A549 (cell line): Measurements from ENCODE around the gene BRMS1.

Experiments used
- BHLHE40 ChIP-seq: IDR thresholded peaks from 2 replicates; pipeline ENCODE4 v1.6.1; 2012; ENCODE audit warnings: low read depth, low read length, inconsistent platforms
- CEBPB ChIP-seq, 2 experiments: fragments of >200 bp in 1 of 2; sonication (Bioruptor Twin) in 1 of 2; formaldehyde crosslinking in 1 of 2; IDR thresholded peaks; 2 replicates each; pipeline ENCODE4 v1.6.1; 2012 to 2016
- HDAC2 ChIP-seq: fragments of 200-600 bp; sonication (generic); IDR thresholded peaks from 2 replicates; pipeline ENCODE4 v1.6.1; 2016
- KDM5A ChIP-seq: fragments of 200-600 bp; sonication (generic); IDR thresholded peaks from 2 replicates; pipeline ENCODE4 v1.6.1; 2016; ENCODE audit warnings: antibody characterized with exemption, mild to moderate bottlenecking
- MAZ ChIP-seq: fragments of 150-350 bp; IDR thresholded peaks from 2 replicates; pipeline ENCODE4 v1.6.1; 2014; ENCODE audit warnings: antibody characterized with exemption, low read depth, low read length, borderline replicate concordance
- MYC ChIP-seq: IDR thresholded peaks from 2 replicates; pipeline ENCODE4 v1.6.1; 2012; ENCODE audit warnings: mild to moderate bottlenecking, inconsistent platforms, low read length, improper control_type of control experiment, borderline replicate concordance
- POLR2A ChIP-seq: IDR thresholded peaks from 2 replicates; pipeline ENCODE4 v1.6.1; 2012; ENCODE audit warnings: mild to moderate bottlenecking, low read length
- RCOR1 ChIP-seq: fragments of 150-350 bp; IDR thresholded peaks from 2 replicates; pipeline ENCODE4 v1.6.1; 2014; ENCODE audit warnings: antibody characterized with exemption, low read length, low read depth
- ZNF302 ChIP-seq: fragments of 250-450 bp; sonication (Bioruptor Pico); IDR thresholded peaks from 2 replicates; pipeline ENCODE4 v1.9.0; 2021; ENCODE audit warnings: inconsistent platforms, mild to moderate bottlenecking, moderate library complexity
- ZSCAN20 ChIP-seq: fragments of 250-450 bp; sonication (Bioruptor Pico); IDR thresholded peaks from 2 replicates; pipeline ENCODE4 v1.8.0; 2022; ENCODE audit warnings: mild to moderate bottlenecking, moderate library complexity
- TF ChIP-seq, protein P1 (sequence below): fragments of 450-650 bp; IDR thresholded peaks from 2 replicates; pipeline ENCODE4 v1.6.1; 2014; ENCODE audit warnings: antibody characterized with exemption
- TF ChIP-seq, protein P2 (sequence below): fragments of 250-450 bp; sonication (Bioruptor Pico); IDR thresholded peaks from 2 replicates; pipeline ENCODE4 v1.5.0; 2021; ENCODE audit warnings: mild to moderate bottlenecking, moderate library complexity, borderline replicate concordance
- TF ChIP-seq, protein P3 (sequence below): fragments of >200 bp; sonication (Bioruptor Twin); formaldehyde crosslinking; IDR thresholded peaks from 3 replicates; pipeline ENCODE4 v1.5.1; 2016

DNA sequence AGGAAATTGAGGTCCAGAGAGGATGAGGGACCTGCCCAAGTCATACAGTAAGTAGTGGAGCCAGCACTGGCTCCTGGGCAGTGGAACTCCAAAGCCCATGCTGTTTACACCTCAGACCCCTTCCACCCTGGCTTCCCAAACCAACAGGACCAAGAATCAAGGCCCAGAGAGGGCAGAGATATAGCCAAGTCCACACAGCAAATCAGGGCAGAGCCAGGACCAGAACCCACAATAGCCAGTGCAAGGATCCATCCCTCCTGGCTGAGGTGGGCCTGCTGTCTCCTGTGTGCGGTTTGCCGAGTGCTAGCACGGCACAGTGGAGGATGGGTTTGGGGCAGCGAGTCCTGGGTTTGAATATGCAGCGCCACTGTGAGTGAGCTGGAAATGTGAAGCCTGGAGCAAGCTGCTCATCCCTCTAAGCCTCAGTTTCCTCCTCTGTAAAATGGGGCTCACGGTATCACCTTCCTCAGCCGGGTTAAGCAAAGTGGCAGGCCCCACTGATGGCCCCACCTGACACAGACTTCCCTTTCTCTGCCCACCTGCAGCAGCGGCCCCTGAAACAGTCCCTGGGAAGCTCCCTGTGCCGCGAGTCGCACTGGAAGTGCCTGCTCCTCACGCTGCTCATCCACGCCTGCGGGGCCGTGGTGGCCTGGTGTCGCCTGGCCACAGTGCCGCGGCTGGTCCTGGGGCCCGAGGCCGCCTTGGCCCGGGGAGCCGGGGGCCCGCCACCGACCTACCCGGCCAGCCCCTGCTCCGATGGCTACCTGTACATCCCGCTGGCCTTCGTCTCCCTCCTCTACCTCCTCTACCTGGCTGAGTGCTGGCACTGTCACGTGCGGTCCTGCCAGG is 50.9 kb downstream of the BRMS1 start:
- TF ChIP-seq, protein P1, sequence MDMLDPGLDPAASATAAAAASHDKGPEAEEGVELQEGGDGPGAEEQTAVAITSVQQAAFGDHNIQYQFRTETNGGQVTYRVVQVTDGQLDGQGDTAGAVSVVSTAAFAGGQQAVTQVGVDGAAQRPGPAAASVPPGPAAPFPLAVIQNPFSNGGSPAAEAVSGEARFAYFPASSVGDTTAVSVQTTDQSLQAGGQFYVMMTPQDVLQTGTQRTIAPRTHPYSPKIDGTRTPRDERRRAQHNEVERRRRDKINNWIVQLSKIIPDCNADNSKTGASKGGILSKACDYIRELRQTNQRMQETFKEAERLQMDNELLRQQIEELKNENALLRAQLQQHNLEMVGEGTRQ, result no peak
- no peak for TF ChIP-seq MAZ
- TF ChIP-seq, protein P2, sequence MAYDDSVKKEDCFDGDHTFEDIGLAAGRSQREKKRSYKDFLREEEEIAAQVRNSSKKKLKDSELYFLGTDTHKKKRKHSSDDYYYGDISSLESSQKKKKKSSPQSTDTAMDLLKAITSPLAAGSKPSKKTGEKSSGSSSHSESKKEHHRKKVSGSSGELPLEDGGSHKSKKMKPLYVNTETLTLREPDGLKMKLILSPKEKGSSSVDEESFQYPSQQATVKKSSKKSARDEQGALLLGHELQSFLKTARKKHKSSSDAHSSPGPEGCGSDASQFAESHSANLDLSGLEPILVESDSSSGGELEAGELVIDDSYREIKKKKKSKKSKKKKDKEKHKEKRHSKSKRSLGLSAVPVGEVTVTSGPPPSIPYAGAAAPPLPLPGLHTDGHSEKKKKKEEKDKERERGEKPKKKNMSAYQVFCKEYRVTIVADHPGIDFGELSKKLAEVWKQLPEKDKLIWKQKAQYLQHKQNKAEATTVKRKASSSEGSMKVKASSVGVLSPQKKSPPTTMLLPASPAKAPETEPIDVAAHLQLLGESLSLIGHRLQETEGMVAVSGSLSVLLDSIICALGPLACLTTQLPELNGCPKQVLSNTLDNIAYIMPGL (CRISPR knock-in tag), result no peak
- TF ChIP-seq POLR2A, result no peak
- TF ChIP-seq, protein P3, sequence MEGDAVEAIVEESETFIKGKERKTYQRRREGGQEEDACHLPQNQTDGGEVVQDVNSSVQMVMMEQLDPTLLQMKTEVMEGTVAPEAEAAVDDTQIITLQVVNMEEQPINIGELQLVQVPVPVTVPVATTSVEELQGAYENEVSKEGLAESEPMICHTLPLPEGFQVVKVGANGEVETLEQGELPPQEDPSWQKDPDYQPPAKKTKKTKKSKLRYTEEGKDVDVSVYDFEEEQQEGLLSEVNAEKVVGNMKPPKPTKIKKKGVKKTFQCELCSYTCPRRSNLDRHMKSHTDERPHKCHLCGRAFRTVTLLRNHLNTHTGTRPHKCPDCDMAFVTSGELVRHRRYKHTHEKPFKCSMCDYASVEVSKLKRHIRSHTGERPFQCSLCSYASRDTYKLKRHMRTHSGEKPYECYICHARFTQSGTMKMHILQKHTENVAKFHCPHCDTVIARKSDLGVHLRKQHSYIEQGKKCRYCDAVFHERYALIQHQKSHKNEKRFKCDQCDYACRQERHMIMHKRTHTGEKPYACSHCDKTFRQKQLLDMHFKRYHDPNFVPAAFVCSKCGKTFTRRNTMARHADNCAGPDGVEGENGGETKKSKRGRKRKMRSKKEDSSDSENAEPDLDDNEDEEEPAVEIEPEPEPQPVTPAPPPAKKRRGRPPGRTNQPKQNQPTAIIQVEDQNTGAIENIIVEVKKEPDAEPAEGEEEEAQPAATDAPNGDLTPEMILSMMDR, result no peak
- TF ChIP-seq ZSCAN20 (CRISPR knock-in tag), result no peak
- no peak for TF ChIP-seq BHLHE40
- TF ChIP-seq ZNF302, result no peak
- TF ChIP-seq RCOR1, result no peak
- TF ChIP-seq HDAC2, result no peak
- no peak for TF ChIP-seq KDM5A
- TF ChIP-seq CEBPB (IDR thresholded peaks at IDR 0.05), result no peak
- no peak for TF ChIP-seq MYC
